Measurements from ENCODE around the gene U2AF1L4.

Gene U2AF1L4

GRCh38 chr19:35745328-35746086 lies at the start of gene U2AF1L4, which contains the start of gene PSENEN:
TSS of gene U2AF1L4 (minus strand) at chr19:35745418. CDS start at chr19:35745391, 27 bp downstream.
TSS of gene PSENEN (plus strand) at chr19:35745651. CDS start at chr19:35745931, 280 bp downstream.
- Histone ChIP-seq H3K36me3 (ENCODE audit: insufficient read depth, low read length) (no peaks in the 10 kb centered on the region), H3K27ac (ENCODE audit: low read depth, low read length) (peak within 1 kb of the TSS; percentile 96), H3K4me1 (ENCODE audit: control insufficient read depth, insufficient read depth, low read length, unreplicated experiment) (peaks cover 10% of the 10 kb centered on the region), H3K79me2 (ENCODE audit: control insufficient read depth, insufficient read depth, low read length, unreplicated experiment) (peaks cover 18% of the 10 kb centered on the region), H3K27me3 (ENCODE audit: insufficient read depth, low read length) (no peaks in the 10 kb centered on the region), H2AFZ (ENCODE audit: low read length, unreplicated experiment) (peak within 1 kb of the TSS; percentile 85), H3K4me3 (ENCODE audit: low read depth, low read length) (peak within 1 kb of the TSS; percentile 100)

DNA sequence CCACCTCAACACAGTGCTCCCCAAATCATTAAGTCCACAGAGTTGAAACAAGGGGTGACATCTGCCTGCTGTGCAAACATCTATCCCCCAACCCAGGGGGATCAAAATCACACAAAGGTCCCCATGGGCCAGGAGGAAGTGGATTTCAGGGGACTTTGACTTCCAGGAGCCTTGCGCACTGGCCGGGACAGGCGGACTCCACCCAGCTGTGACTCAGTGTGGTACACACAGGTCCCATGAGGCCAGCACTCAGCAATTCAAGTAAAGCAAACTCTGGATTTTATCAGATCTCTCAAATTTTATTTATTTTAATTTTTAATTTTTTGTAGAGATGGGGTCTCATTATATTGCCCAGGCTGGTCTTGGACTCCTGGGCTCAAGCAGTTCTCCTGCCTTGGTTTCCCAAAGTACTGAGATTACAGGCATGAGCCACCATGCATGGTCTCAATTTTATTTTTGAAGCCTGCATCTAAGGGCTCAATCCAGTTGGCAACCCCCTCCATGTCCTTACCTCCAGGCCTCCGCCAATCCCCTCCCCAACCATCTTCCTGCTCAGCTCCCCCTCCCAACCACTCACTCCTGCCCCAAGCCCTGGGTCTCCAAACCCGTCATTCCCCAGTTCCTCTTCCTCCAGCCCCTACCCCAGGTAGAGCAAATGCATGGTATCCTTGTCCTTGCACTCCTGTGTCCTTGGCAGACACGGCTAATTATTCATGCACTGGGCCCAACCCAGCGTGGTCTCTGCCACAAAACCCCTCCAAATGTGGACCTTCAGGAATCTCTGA lies 48.4 kb upstream of the U2AF1L4 start:
- no peak overlapping the region for H3K4me3 ChIP-seq (ENCODE audit: low read depth, low read length)
- H3K4me1 ChIP-seq (ENCODE audit: control insufficient read depth, insufficient read depth, low read length, unreplicated experiment), result peaks cover 11% of the 10 kb centered on the region
- no peaks in the 10 kb centered on the region for H3K36me3 ChIP-seq (ENCODE audit: insufficient read depth, low read length)
- no peak overlapping the region for H3K27ac ChIP-seq (ENCODE audit: low read depth, low read length)
- H2AFZ ChIP-seq (ENCODE audit: low read length, unreplicated experiment), result no peak overlapping the region
- H3K79me2 ChIP-seq (ENCODE audit: control insufficient read depth, insufficient read depth, low read length, unreplicated experiment), result no peaks in the 10 kb centered on the region
- H3K27me3 ChIP-seq (ENCODE audit: insufficient read depth, low read length), result peaks cover 4% of the 10 kb centered on the region; the same call in 1 of the 2 replicates

DNA sequence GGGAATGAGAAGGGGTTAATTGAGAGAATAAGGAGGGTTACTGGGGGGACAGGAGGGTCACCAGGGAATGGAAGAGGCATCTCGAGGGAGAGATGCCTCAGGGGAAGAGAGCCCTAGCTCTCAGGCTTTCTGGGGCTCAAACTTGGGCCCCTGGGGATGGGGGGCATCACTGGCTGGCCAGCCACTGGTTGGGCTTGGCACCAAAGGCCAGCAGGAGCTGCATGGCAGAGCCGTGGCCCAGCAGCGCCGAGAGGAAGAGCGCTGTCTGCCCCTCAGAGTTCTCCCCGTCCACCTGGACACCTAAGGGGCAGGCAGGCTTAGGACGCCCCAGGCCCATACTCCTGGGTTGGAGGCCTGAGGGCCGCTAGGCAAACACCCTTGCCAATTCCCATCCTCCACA lies 47.7 kb upstream of the U2AF1L4 start:
- Histone ChIP-seq H3K4me1 (ENCODE audit: control insufficient read depth, insufficient read depth, low read length, unreplicated experiment) (peaks cover 11% of the 10 kb centered on the region), H3K27ac (ENCODE audit: low read depth, low read length) (no peak overlapping the region), H2AFZ (ENCODE audit: low read length, unreplicated experiment) (no peak overlapping the region), H3K36me3 (ENCODE audit: insufficient read depth, low read length) (no peaks in the 10 kb centered on the region), H3K27me3 (ENCODE audit: insufficient read depth, low read length) (peaks cover 4% of the 10 kb centered on the region; the same call in 1 of the 2 replicates), H3K79me2 (ENCODE audit: control insufficient read depth, insufficient read depth, low read length, unreplicated experiment) (no peaks in the 10 kb centered on the region), H3K4me3 (ENCODE audit: low read depth, low read length) (no peak overlapping the region)

GRCh38 chr19:35792312-35792711 lies 47.1 kb upstream of the U2AF1L4 start:
- H3K4me3 ChIP-seq (ENCODE audit: low read depth, low read length), result no peak overlapping the region
- H3K79me2 ChIP-seq (ENCODE audit: control insufficient read depth, insufficient read depth, low read length, unreplicated experiment), result no peaks in the 10 kb centered on the region
- H3K36me3 ChIP-seq (ENCODE audit: insufficient read depth, low read length), result no peaks in the 10 kb centered on the region
- peaks cover 4% of the 10 kb centered on the region; the same call in 1 of the 2 replicates for H3K27me3 ChIP-seq (ENCODE audit: insufficient read depth, low read length)
- no peak overlapping the region for H3K27ac ChIP-seq (ENCODE audit: low read depth, low read length)
- peaks cover 11% of the 10 kb centered on the region for H3K4me1 ChIP-seq (ENCODE audit: control insufficient read depth, insufficient read depth, low read length, unreplicated experiment)
- H2AFZ ChIP-seq (ENCODE audit: low read length, unreplicated experiment), result no peak overlapping the region

- Histone ChIP-seq H3K36me3 (ENCODE audit: insufficient read depth, low read length) (no peaks in the 10 kb centered on the region), H2AFZ (ENCODE audit: low read length, unreplicated experiment) (no peak overlapping the region), H3K4me1 (ENCODE audit: control insufficient read depth, insufficient read depth, low read length, unreplicated experiment) (peaks cover 11% of the 10 kb centered on the region), H3K79me2 (ENCODE audit: control insufficient read depth, insufficient read depth, low read length, unreplicated experiment) (no peaks in the 10 kb centered on the region), H3K4me3 (ENCODE audit: low read depth, low read length) (no peak overlapping the region), H3K27ac (ENCODE audit: low read depth, low read length) (no peak overlapping the region), H3K27me3 (ENCODE audit: insufficient read depth, low read length) (peaks cover 4% of the 10 kb centered on the region; the same call in 1 of the 2 replicates)
Measured at GRCh38 chr19:35791814-35792279, 46.6 kb upstream of the U2AF1L4 start.

DNA sequence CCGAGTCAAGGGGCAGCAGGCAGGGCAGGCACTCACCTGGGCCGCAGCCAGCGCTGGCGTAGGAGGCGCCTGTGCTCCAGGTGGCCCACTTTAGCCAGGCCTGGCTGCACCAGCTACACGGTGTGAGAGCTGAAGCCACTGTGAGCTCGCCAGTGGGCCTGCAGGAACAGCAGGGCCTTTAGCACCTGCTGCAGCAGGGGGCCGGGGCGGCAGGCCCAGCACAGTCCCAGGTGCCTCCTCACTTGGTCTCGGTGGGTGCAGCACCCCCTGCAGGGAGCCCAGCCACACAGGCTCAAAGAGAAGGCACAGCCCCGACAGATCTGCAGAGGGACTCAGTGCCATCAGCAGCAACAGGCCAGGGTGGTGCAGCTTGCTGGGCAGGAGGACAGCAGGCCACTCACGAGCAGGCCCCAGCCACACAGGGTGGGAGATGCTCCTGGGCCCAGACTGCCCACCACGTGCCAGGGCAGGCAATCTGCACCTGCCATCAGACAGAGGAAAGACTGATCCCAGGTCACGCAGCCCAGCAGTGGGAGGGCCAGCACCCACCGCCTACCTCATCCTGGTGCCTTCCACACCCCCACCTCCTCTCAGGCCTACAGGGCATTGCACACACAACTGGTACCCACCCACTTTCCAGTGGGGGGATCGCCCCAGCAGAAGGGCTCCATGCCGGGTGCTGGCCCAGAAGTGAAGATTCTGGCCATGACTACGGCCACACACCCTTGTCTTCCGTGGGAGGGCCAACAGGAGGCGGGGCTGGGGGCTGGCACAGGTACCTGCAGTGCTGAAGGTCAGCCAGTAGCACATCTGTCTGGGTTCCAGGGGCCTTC lies 46.0 kb upstream of the U2AF1L4 start:
- peaks cover 11% of the 10 kb centered on the region for H3K4me1 ChIP-seq (ENCODE audit: control insufficient read depth, insufficient read depth, low read length, unreplicated experiment)
- H3K36me3 ChIP-seq (ENCODE audit: insufficient read depth, low read length), result no peaks in the 10 kb centered on the region
- H2AFZ ChIP-seq (ENCODE audit: low read length, unreplicated experiment), result no peak overlapping the region
- H3K27me3 ChIP-seq (ENCODE audit: insufficient read depth, low read length), result no peaks in the 10 kb centered on the region
- no peaks in the 10 kb centered on the region for H3K79me2 ChIP-seq (ENCODE audit: control insufficient read depth, insufficient read depth, low read length, unreplicated experiment)
- H3K4me3 ChIP-seq (ENCODE audit: low read depth, low read length), result no peak overlapping the region
- H3K27ac ChIP-seq (ENCODE audit: low read depth, low read length), result no peak overlapping the region

DNA sequence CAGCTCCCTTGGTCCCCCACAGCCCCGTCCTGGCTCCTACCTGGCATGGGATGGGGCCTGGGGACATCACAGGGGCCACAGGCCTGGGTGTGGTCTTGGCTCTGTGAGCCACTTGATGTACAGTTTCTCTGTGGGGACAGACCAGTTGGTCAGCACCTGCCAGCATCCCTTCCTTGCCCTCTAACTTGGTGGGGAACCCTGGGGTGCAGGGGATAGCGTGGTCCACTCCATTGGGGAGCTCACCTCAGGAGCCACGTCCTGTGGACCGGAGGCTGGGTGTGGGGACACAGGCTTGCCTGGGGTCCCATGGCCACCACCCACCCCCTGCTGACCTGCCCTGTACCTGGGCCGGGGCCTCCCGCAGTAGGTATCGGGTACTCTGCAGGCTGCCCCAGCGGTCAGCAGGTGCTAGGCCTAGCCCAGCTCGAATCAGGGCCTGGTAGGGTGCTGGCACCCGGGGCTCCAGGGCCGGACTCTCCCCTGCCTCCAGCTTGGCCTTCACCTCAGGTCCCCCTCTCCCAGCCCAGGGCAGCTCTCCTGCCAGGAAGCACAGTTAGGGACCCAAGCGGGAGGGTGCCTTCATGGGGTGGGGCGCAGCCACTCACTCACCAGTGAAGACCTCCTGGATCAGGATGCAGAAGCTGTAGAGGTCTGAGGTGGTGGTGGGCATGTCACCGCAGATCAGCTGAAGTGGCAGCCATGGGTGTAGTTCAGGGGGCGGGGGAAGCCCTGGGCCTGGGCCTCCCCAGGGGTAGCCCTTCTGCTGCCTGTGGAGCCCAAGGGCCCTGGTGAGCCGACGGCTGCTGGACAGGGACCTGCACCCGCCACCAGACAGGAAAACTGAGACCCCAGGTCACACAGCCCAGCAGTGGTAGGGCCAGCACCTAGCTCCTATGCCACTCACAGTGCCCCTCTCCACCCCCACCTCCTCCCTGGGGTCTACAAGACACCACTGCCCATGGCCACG lies 45.0 kb upstream of the U2AF1L4 start:
- no peak overlapping the region for H2AFZ ChIP-seq (ENCODE audit: low read length, unreplicated experiment)
- H3K27ac ChIP-seq (ENCODE audit: low read depth, low read length), result no peak overlapping the region
- peaks cover 11% of the 10 kb centered on the region for H3K4me1 ChIP-seq (ENCODE audit: control insufficient read depth, insufficient read depth, low read length, unreplicated experiment)
- no peaks in the 10 kb centered on the region for H3K79me2 ChIP-seq (ENCODE audit: control insufficient read depth, insufficient read depth, low read length, unreplicated experiment)
- H3K4me3 ChIP-seq (ENCODE audit: low read depth, low read length), result no peak overlapping the region
- H3K27me3 ChIP-seq (ENCODE audit: insufficient read depth, low read length), result no peaks in the 10 kb centered on the region
- no peaks in the 10 kb centered on the region for H3K36me3 ChIP-seq (ENCODE audit: insufficient read depth, low read length)

GRCh38 chr19:35789195-35789977 lies 44.2 kb upstream of the U2AF1L4 start:
- no peak overlapping the region for H2AFZ ChIP-seq (ENCODE audit: low read length, unreplicated experiment)
- H3K79me2 ChIP-seq (ENCODE audit: control insufficient read depth, insufficient read depth, low read length, unreplicated experiment), result no peaks in the 10 kb centered on the region
- H3K36me3 ChIP-seq (ENCODE audit: insufficient read depth, low read length), result no peaks in the 10 kb centered on the region
- peaks cover 11% of the 10 kb centered on the region for H3K4me1 ChIP-seq (ENCODE audit: control insufficient read depth, insufficient read depth, low read length, unreplicated experiment)
- no peaks in the 10 kb centered on the region for H3K27me3 ChIP-seq (ENCODE audit: insufficient read depth, low read length)
- H3K4me3 ChIP-seq (ENCODE audit: low read depth, low read length), result no peak overlapping the region
- H3K27ac ChIP-seq (ENCODE audit: low read depth, low read length), result no peak overlapping the region

Data from ACC112 (cell line).